Brain pericyte (primary cell): Measurements from ENCODE around the gene DNAI4.
"Not testable (repeated sequence)": the region's sequence is repeated elsewhere in the genome, so short reads cannot be mapped to it uniquely, and the experiment has no call there.

ENCODE experiments used
- DNase-seq: peaks from one replicate; pipeline ENCODE4 v3.0.0-alpha.2; 2012; ENCODE audit warnings: low read depth, low spot score

The DNAI4 gene

GRCh38 chr1:66929146-66929688 is 4.6 kb upstream of the DNAI4 start:
- DNase-seq: no peak

GRCh38 chr1:66927528-66927927 is 2.9 kb upstream of the DNAI4 start:
- no peak for DNase-seq

DNA sequence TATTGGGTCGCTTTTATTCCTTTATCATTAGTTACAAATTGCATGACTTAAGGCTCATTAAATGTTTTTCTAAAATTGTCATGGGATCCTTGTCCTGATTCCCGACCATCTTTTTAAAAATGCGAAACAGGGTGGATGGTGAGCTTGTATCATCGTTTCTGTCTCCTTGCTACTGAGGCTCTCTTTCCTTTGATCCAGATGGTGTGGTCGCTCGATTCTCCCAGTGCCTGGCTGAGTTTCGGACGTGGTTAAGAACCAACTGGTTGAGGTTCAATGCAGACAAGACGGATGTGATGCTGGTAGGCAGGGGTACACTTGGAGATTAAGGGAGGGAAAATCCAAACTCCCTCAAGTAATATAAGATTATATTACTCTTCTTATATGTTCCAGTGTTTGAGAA is 1.3 kb upstream of the DNAI4 start:
- no peak for DNase-seq

- DNase-seq: no peak
Measured at GRCh38 chr1:66925558-66925910, 878 bp upstream of the DNAI4 start.

- DNase-seq: no peak
Measured at GRCh38 chr1:66920543-66920942, 4.1 kb downstream of the DNAI4 start.

- DNase-seq: no peak
Measured at GRCh38 chr1:66919828-66920227, 4.8 kb downstream of the DNAI4 start.

DNA sequence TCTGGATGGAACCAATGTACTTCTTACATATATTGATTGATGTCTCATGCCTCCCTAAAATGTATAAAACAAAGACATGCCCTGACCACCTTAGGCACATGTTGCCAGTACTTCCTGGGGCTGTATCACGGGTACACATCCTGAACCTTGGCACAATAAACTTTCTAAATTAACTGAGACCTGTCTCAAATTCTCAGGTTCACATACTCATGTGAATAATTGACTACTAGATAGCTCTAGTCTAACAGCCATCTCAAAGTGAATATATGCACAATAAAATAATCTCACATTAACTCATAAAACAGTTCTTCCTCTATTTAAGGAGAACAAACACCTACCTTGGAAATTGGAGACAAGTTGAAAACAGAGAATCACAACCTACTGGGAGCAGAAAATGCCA is 5.6 kb downstream of the DNAI4 start:
- no peak for DNase-seq

DNA sequence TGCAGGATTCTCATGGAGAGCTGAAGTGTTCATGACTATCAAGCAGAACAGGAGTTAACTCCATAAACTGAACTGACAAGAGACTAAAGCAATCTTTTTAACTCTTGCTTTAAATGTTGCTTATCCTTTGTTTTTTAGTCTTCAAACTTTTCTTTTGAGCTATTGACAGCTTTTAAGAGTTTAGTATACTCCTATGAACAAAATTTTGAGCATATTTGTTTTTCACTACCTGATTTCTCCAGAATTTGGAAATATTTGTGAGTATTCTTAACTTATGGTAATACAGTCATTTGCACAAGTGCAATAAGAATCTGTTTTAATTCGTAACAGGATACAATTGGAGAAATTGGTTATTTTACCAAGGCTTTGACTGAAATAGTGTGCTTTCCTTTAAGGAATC is 7.2 kb downstream of the DNAI4 start:
- no peak for DNase-seq

DNA sequence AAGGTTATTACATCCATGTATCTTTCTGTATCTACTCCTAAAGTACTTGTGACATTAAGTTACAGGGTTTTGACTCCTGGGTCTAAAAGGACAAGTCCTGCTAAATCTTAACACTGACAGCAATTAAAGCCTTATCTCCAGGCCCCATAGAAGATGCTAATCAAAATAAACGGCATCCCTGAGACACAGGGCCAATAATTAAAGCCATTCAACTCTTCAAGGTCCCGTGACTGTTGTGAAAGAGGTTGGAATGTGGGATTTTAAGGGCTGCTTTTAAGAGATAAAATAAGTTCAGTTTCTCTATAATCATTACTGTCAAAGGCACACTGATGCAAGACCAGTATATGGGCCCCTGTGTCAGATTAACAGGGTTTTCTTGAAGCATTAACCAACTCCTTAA is 8.3 kb downstream of the DNAI4 start:
- DNase-seq: no peak

- DNase-seq: not testable (repeated sequence)
Measured at GRCh38 chr1:66915203-66915602, 9.5 kb downstream of the DNAI4 start.

GRCh38 chr1:66893712-66894111 is 30.9 kb downstream of the DNAI4 start:
- no peak for DNase-seq

DNA sequence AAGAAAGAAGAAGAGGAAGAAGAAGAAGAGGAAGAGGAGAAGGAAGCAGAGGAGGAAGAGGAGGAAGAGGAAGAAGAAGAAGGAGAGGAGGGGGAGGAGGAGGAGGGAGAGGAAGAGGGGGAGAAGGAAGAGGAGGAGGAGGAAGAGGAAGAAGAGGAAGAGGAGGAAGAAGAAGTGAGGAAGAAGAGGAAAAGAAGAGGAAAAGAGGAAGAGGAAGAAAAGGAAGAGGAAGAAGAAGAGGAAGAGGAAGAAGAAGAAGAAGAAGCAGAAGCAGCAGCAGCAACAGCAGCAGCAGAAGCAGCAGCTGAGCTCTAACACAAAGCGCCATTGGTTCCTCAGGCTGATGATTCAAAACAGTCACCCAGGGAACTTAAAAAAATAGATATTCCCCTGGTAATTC is 34.0 kb downstream of the DNAI4 start:
- no peak for DNase-seq

- DNase-seq: no peak
Measured at GRCh38 chr1:66889030-66889429, 35.6 kb downstream of the DNAI4 start.

- DNase-seq: no peak
Measured at GRCh38 chr1:66876664-66877063, 48.0 kb downstream of the DNAI4 start.

DNA sequence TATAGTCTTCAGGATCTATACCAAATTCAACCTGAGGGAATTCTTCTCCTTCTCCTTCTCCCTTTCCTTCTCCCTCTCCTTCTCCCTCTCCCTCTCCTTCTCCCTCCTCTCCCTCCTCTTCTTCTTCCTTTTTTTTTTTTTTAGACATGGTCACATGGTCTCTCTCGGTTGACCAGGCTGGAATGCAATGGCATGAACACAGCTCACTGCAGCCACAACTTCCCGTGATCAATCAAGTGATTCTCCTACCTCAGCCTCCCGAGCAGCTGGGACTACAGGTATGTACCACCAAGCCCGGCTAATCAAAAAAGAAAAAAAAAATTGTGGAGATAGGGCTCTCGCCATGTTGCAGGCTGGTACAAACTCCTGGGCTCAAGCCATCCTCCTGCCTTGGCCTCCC is 51.5 kb downstream of the DNAI4 start:
- DNase-seq: no peak

DNA sequence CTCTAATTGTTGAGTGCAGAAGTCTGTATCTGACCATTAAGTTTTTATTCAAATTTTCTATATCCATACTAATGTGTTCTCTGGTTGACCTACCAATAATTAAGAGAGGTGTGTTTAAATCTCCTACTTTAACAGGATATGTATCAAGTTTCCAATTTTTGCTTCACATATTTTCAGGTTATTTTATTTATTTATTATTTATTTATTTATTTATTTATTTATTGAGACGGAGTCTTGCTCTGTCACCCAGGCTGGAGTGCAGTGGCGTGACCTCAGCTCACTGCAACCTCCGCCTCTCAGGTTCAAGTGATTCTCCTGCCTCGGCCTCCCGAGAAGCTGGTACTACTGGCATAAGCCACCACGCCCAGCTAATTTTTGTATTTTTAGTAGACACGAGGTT is 52.6 kb downstream of the DNAI4 start:
- not testable (repeated sequence) for DNase-seq

- no peak for DNase-seq
Measured at GRCh38 chr1:66867501-66867900, 57.2 kb downstream of the DNAI4 start.

GRCh38 chr1:66860529-66860928 is 64.1 kb downstream of the DNAI4 start:
- DNase-seq: no peak

DNA sequence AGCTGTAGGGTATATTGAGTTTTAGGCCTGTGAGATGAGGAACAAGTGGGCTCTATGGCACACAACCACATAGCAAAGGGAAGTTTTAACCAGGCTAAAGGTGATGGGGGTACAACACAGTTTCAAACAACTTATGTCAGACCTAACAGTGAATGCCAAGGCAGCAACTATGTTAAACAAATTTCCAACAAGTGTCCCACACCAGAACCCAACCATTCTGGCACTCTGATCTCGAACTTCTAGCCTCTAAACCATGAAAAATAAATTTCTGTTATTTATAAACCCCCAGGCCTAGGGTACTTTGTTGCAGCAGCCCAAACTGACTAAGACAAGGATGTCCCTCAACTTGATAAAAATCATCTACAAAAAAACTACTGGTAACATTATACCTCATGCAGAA is 71.3 kb downstream of the DNAI4 start:
- no peak for DNase-seq

DNA sequence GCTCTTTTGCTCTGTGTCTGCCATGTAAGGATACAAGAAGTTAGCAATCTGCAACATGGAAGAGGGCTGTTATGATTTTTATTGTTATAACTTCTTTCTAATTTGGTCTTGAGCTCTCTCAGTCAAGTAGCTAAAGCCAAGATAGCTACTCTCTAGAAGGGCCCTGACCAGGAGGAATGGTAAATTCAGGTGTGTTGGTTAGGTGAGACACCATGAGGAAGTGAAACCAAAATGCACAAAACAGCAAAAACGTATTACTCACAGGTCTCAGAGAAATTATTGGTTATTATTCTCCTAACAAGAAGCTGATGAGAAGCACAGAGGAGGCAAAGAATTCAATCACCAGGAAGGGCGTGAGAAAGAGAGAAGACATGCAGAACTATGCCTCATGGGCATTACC is 71.8 kb downstream of the DNAI4 start:
- DNase-seq: no peak

GRCh38 chr1:66850989-66851388 is 73.7 kb downstream of the DNAI4 start:
- no peak for DNase-seq

- no peak for DNase-seq
Measured at GRCh38 chr1:66848193-66848592, 76.5 kb downstream of the DNAI4 start.

DNA sequence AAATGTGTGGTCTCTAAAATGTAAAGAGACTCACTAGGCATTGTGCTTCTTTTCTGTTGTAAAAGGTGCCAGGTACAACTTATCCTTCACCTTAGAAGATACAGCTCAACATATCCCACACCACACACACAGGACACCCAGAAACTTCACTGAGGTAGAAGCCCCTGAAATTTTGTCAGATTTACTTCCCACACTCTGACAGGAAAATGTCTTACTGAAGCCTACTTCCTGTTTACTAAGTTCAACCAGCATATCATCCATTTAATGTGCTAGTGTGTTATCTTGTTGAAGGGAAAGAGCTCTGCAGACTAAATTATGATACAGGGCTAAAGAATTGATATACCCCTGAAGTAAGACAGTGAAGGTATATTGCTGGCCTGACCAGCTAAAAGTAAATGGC is 83.7 kb downstream of the DNAI4 start:
- no peak for DNase-seq

DNA sequence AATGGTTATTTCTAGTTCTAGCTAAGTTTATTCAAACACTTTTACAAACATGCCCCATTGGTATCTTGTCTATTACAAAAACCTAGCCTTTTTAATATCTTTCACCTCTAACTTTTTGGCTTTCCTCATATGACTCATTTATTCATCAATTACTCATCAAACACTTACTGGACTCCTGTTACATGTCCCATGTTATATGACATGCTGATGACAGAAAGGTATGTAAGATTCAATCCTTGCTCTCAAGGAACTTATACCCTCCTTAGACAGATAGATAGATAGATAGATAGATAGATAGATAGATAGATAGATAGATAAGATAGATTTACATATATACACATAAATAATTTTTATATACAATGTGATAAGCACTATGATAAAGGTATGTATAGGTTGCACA is 89.7 kb downstream of the DNAI4 start:
- DNase-seq: no peak

GRCh38 chr1:66833112-66833511 is 91.5 kb downstream of the DNAI4 start:
- no peak for DNase-seq
